Vagina (tissue), 2 donors: ENCODE data around the gene TNRC6B.
"Not testable (repeated sequence)": the region's sequence is repeated elsewhere in the genome, so short reads cannot be mapped to it uniquely, and the experiment has no call there.

ENCODE experiments used
- POLR2A ChIP-seq, 2 donors: fragments of 450-650 bp; IDR thresholded peaks; one replicate each; pipeline ENCODE4 v1.6.1; 2017; ENCODE audit warnings: antibody characterized with exemption in 2 of 2, mild to moderate bottlenecking in 2 of 2, moderate library complexity in 2 of 2
- POLR2AphosphoS5 ChIP-seq, 2 donors: sonication (generic); formaldehyde crosslinking; IDR thresholded peaks; one replicate each; pipeline ENCODE4 v1.9.0; 2017; ENCODE audit warnings: antibody characterized with exemption in 2 of 2, mild to moderate bottlenecking in 2 of 2, low read depth in 1 of 2; ENCODE audit not compliant: insufficient read depth in 1 of 2
- TF ChIP-seq, protein P1 (sequence below), 3 experiments: fragments of 450-650 bp in 2 of 3; fragments of 200-600 bp in 1 of 3; sonication (generic) in 1 of 3; IDR thresholded peaks; one replicate each; pipeline ENCODE4 v1.5.1; 2017 to 2019; ENCODE audit warnings: antibody characterized with exemption in 3 of 3, mild to moderate bottlenecking in 2 of 3, moderate library complexity in 2 of 3

DNA sequence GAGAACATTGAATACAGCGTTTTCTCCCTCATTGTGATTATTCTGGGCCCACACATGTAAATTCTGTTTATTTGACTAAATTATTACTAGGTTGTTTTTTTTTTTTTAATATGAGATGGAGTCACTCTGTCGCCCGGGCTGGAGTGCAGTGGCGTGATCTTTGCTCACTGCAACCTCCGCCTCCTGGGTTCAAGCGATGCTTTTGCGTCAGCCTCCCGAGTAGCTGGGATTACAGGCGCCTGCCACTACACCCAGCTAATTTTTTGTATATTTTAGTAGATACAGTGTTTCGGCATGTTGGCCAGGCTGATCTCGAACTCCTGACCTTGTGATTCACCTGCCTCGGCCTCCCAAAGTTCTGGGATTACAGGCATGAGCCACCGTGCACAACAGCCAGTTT lies 5.9 kb downstream of the TNRC6B start:
- TF ChIP-seq, protein P1, sequence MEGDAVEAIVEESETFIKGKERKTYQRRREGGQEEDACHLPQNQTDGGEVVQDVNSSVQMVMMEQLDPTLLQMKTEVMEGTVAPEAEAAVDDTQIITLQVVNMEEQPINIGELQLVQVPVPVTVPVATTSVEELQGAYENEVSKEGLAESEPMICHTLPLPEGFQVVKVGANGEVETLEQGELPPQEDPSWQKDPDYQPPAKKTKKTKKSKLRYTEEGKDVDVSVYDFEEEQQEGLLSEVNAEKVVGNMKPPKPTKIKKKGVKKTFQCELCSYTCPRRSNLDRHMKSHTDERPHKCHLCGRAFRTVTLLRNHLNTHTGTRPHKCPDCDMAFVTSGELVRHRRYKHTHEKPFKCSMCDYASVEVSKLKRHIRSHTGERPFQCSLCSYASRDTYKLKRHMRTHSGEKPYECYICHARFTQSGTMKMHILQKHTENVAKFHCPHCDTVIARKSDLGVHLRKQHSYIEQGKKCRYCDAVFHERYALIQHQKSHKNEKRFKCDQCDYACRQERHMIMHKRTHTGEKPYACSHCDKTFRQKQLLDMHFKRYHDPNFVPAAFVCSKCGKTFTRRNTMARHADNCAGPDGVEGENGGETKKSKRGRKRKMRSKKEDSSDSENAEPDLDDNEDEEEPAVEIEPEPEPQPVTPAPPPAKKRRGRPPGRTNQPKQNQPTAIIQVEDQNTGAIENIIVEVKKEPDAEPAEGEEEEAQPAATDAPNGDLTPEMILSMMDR (IDR thresholded peaks at IDR 0.05) = not testable (repeated sequence)
- TF ChIP-seq POLR2A (IDR thresholded peaks at IDR 0.05); POLR2AphosphoS5 (IDR thresholded peaks at IDR 0.05; ENCODE audit: insufficient read depth in 1 of 2, low read depth in 1 of 2): not testable (repeated sequence)
